Neural cell (in vitro differentiated cells): ENCODE measurements around the gene STX17.

ENCODE experiments used
- TF ChIP-seq, protein P1 (sequence below): fragments of 450-650 bp; IDR thresholded peaks from 2 replicates; pipeline ENCODE4 v1.5.1; 2014; ENCODE audit warnings: antibody characterized with exemption, mild to moderate bottlenecking, moderate library complexity; ENCODE audit not compliant: poor library complexity, severe bottlenecking
- TF ChIP-seq, protein P2 (sequence below): IDR thresholded peaks from 2 replicates; pipeline ENCODE4 v1.6.1; 2012; ENCODE audit warnings: borderline replicate concordance

DNA sequence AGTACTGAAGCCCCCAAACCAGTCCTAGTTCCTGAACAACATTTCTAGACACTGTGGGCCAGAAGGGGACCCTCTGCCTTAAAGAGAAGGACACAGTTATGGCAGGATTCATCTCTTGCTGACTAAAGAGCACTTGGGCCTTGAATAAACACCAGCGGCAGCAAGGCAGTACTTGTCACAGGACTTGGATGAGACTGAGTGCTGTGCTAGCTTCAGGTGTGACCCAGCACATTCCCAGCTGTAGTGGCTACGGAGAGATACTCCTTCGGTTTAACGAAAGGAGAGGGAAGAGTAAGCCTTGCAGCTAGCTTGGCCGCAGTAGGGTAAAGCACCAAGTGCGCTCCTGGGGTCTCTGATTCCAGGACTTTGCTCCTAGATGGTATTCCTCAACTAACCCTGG, 10.9 kb upstream of the STX17 start:
- TF ChIP-seq, protein P1, sequence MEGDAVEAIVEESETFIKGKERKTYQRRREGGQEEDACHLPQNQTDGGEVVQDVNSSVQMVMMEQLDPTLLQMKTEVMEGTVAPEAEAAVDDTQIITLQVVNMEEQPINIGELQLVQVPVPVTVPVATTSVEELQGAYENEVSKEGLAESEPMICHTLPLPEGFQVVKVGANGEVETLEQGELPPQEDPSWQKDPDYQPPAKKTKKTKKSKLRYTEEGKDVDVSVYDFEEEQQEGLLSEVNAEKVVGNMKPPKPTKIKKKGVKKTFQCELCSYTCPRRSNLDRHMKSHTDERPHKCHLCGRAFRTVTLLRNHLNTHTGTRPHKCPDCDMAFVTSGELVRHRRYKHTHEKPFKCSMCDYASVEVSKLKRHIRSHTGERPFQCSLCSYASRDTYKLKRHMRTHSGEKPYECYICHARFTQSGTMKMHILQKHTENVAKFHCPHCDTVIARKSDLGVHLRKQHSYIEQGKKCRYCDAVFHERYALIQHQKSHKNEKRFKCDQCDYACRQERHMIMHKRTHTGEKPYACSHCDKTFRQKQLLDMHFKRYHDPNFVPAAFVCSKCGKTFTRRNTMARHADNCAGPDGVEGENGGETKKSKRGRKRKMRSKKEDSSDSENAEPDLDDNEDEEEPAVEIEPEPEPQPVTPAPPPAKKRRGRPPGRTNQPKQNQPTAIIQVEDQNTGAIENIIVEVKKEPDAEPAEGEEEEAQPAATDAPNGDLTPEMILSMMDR, result no peak
- TF ChIP-seq, protein P2, sequence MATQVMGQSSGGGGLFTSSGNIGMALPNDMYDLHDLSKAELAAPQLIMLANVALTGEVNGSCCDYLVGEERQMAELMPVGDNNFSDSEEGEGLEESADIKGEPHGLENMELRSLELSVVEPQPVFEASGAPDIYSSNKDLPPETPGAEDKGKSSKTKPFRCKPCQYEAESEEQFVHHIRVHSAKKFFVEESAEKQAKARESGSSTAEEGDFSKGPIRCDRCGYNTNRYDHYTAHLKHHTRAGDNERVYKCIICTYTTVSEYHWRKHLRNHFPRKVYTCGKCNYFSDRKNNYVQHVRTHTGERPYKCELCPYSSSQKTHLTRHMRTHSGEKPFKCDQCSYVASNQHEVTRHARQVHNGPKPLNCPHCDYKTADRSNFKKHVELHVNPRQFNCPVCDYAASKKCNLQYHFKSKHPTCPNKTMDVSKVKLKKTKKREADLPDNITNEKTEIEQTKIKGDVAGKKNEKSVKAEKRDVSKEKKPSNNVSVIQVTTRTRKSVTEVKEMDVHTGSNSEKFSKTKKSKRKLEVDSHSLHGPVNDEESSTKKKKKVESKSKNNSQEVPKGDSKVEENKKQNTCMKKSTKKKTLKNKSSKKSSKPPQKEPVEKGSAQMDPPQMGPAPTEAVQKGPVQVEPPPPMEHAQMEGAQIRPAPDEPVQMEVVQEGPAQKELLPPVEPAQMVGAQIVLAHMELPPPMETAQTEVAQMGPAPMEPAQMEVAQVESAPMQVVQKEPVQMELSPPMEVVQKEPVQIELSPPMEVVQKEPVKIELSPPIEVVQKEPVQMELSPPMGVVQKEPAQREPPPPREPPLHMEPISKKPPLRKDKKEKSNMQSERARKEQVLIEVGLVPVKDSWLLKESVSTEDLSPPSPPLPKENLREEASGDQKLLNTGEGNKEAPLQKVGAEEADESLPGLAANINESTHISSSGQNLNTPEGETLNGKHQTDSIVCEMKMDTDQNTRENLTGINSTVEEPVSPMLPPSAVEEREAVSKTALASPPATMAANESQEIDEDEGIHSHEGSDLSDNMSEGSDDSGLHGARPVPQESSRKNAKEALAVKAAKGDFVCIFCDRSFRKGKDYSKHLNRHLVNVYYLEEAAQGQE, result no peak
